Psoas muscle (tissue), 8 donors: Measurements from ENCODE around the gene F7. TPM values are rescaled to one million over a fixed set of nuclear protein-coding genes. Genes with fewer than 3 reads are reported as not detected.

Experiments
- ATAC-seq, 4 donors: fragments of 200-7000 bp; cut with Tn5 transposase; one replicate each; pipeline ENCODE4 v1.9.1; 2020; ENCODE audit warnings: moderate library complexity in 3 of 4, mild to moderate bottlenecking in 2 of 4
- DNase-seq, 2 donors: peaks; one replicate each; pipeline ENCODE4 v3.0.0-alpha.2; 2020
- H3K27ac ChIP-seq: fragments of 200-600 bp; one replicate; pipeline ENCODE4 v1.8.0; 2022
- H3K27me3 ChIP-seq, 3 donors: fragments of 200-600 bp in 1 of 3; one replicate each; pipeline versions ENCODE4 v1.6.1 to v1.8.0; 2013 to 2022; ENCODE audit warnings: low read length in 2 of 3, mild to moderate bottlenecking in 2 of 3, moderate library complexity in 1 of 3; ENCODE audit not compliant: insufficient read depth in 3 of 3
- H3K36me3 ChIP-seq, 2 donors: fragments of 200-600 bp in 1 of 2; one replicate each; pipeline versions ENCODE4 v1.6.1 to v1.8.0; 2013 to 2022; ENCODE audit warnings: low read depth in 1 of 2, mild to moderate bottlenecking in 1 of 2, moderate library complexity in 1 of 2; ENCODE audit not compliant: insufficient read depth in 1 of 2
- H3K4me1 ChIP-seq: fragments of 200-600 bp; one replicate; pipeline ENCODE4 v1.8.0; 2022
- H3K4me3 ChIP-seq: fragments of 200-600 bp; one replicate; pipeline ENCODE4 v1.8.0; 2022; ENCODE audit warnings: mild to moderate bottlenecking
- H3K9me3 ChIP-seq: fragments of 200-600 bp; one replicate; pipeline ENCODE4 v1.8.0; 2022
- WGBS, 3 donors: extraction: QIAGEN DNeasy Blood & Tissue Kit; methylation state at CpG; one replicate each; pipeline versions ENCODE4 v1.1.6 to v1.1.7; 2013; 5-methylcytosine and 5-hydroxymethylcytosine counted together
- intact Hi-C, 2 donors: fragments of 100-400 bp; cut with DNase I; formaldehyde crosslinking; loops; one replicate each; pipeline versions ENCODE4 v1.11.0 to v1.14.2; 2022
- polyA plus RNA-seq, 3 donors: library from polyadenylated mRNA; stranded (reverse); fragments of 200-250 nt; gene quantifications; one replicate each; pipeline ENCODE4 v1.2.3, GENCODE V29; 2013
- total RNA-seq, 4 donors: library from RNA; stranded (reverse); fragmentation: NEBNext Ultra II Directional in 2 of 4; extraction: Animal tissue kit (Norgen Biotek cat#: 25700) in 2 of 4; gene quantifications; one replicate each; pipeline versions ENCODE4 v1.2.1 to v1.2.4, GENCODE V29; 2021 to 2023
- TF ChIP-seq, protein P1 (sequence below): fragments of 200-600 bp; IDR thresholded peaks from one replicate; pipeline ENCODE4 v1.8.0; 2022; ENCODE audit warnings: antibody characterized with exemption
- donor health status: healthy with polysubstance abuse.
- donor health status: DM: no; HTN: no; CAD: no; lungs with moderate emphysema.
- donor health status: Bipolar disorder and iron deficiency.
- donor health status: healthy.
- donor health status: DM: yes; HTN: yes; CAD: no.
- donor health status: DM: no; HTN: no; CAD: no.
- donor health status: DM: no; HTN: no; CAD: no.
- donor health status: DM: yes; HTN: yes; CAD: no.

The F7 gene
- total and polyA plus RNA-seq, 7 donors: 0.08 to 0.20 (median 0.10) TPM; not detected in 4

DNA sequence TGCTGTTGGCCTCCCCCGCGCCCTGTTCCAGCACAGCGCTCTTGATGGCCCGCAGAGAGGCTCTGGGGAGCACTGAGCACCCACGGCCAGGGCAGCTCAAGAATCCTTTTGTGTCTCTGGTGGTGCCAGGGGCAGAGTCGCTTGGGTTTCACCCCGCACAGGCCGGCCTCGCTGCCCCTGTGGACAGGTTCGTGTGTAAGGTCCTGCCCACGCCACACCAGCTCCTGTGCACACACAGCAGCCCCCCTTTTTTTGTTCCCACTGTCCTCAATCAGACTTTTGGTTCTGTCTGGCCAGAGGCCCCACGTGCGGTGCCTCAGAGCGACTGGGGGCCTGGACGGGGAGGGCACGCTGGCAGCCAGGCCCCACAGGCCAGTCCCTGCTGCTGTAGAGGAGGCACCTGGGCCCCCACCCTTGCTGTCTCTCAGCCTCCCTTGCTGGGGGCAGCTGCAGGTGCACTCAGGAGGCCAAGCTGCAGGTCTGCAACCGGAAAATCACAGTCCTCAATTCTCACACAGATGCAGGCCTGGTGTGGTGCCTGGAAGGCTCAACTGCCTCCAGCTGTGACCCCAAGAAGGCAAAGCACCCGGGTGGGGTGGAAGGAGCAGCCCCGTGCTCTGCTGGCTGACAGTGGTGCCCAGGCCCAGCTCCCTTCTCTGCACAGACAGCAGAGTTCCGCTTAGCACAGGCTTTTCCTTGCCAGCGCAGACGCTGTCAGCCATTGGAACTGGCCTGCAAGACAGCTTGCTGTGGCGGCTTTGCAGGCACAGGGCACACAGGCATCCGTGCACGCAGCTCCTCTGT lies 12.6 kb upstream of the F7 start:
- ATAC-seq (no peak), DNase-seq (peak in 1 of 2 donors; percentile 29)
- intact Hi-C loops: no loop called here
- H3K27ac ChIP-seq: no peak overlapping the region
- H3K27me3 ChIP-seq: peaks cover 0 to 14% (median 2%) of the 10 kb centered on the region in 3 donors
- peaks cover 3% of the 10 kb centered on the region for H3K4me1 ChIP-seq
- H3K4me3 ChIP-seq: no peak overlapping the region
- H3K36me3 ChIP-seq: no peaks in the 10 kb centered on the region
- TF ChIP-seq, protein P1, sequence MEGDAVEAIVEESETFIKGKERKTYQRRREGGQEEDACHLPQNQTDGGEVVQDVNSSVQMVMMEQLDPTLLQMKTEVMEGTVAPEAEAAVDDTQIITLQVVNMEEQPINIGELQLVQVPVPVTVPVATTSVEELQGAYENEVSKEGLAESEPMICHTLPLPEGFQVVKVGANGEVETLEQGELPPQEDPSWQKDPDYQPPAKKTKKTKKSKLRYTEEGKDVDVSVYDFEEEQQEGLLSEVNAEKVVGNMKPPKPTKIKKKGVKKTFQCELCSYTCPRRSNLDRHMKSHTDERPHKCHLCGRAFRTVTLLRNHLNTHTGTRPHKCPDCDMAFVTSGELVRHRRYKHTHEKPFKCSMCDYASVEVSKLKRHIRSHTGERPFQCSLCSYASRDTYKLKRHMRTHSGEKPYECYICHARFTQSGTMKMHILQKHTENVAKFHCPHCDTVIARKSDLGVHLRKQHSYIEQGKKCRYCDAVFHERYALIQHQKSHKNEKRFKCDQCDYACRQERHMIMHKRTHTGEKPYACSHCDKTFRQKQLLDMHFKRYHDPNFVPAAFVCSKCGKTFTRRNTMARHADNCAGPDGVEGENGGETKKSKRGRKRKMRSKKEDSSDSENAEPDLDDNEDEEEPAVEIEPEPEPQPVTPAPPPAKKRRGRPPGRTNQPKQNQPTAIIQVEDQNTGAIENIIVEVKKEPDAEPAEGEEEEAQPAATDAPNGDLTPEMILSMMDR: no peak
- WGBS, 3 donors: 78 to 89% (median 81%) methylated on average over 25 of the region's 25 CpGs
- H3K9me3 ChIP-seq: no peaks in the 10 kb centered on the region

GRCh38 chr13:113093580-113094409 lies 11.8 kb upstream of the F7 start:
- H3K36me3 ChIP-seq: no peaks in the 10 kb centered on the region
- no peaks in the 10 kb centered on the region for H3K9me3 ChIP-seq
- H3K27me3 ChIP-seq: peaks cover 0 to 14% (median 2%) of the 10 kb centered on the region in 3 donors
- no peak overlapping the region for H3K27ac ChIP-seq
- peaks cover 6% of the 10 kb centered on the region for H3K4me1 ChIP-seq
- ATAC-seq: no peak
- peak in 1 of 2 donors; percentile 38 for DNase-seq
- intact Hi-C loops: no loop called here
- TF ChIP-seq, protein P1: no peak
- WGBS, 3 donors: 72 to 73% (median 73%) methylated on average over 24 to 29 of the region's 29 CpGs
- H3K4me3 ChIP-seq: no peak overlapping the region

- H3K36me3 ChIP-seq: no peaks in the 10 kb centered on the region
Observed at GRCh38 chr13:113094410-113094800, 11.2 kb upstream of the F7 start.

DNA sequence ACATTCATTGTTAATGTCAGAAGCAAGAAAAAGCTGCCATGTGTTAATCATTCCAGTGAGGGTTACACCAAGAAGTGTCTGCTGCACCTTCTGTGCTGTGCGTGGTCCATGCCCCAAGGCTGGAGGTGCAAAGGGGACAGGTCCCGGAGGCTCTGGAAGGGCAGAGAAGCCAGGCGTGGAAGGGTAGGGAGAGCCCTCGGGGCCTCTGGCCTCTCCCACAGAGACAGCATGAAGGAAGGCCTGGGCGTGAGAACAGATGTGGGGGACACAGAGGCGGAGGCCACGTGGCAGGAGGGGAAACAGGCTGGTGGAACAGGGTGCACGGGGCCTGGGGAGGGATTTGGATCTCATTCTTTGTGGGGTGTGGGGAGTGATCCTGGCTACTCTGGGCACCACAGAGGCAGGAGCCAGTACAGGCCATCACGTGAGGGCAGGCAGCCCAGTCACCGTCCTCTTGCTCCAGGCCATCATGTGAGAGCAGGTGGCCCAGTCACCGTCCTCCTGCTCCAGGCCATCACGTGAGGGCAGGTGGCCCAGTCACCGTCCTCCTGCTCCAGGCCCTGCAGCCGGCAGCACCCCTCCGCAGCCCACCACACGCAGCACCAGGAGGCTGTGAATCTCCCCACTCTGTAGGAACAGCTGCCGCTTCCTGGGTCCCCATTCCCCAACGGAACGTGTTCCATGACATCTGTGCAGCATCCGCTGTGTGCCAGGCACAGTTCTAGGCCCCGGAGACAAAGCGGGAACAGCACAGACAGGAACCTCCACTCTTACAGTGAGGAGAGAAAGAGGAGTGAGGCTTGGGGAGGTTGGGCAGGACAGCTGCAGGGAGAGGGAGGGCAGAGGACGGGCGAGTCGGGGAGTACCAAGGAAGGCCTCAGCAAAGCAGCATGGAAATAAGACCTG lies 10.2 kb upstream of the F7 start:
- H3K36me3 ChIP-seq: no peaks in the 10 kb centered on the region
- H3K4me3 ChIP-seq: no peak overlapping the region
- H3K9me3 ChIP-seq: no peaks in the 10 kb centered on the region
- DNase-seq (peak in 1 of 2 donors; percentile 27), ATAC-seq (no peak)
- peaks cover 6% of the 10 kb centered on the region for H3K4me1 ChIP-seq
- TF ChIP-seq, protein P1: no peak
- no peak overlapping the region for H3K27ac ChIP-seq
- H3K27me3 ChIP-seq: peaks cover 0 to 14% (median 2%) of the 10 kb centered on the region in 3 donors
- intact Hi-C loops: no loop called here
- WGBS, 3 donors: 82 to 86% (median 86%) methylated on average over 24 to 25 of the region's 25 CpGs

More at GRCh38 chr13:113094410-113094800, 11.2 kb upstream of the F7 start:
- intact Hi-C loops: no loop called here
- DNase-seq: peak in 1 of 2 donors; percentile 50
- H3K4me1 ChIP-seq: peaks cover 6% of the 10 kb centered on the region
- 87 to 92% (median 88%) methylated on average over 14 of the region's 14 CpGs for WGBS, 3 donors
- H3K9me3 ChIP-seq: no peaks in the 10 kb centered on the region
- peaks cover 0 to 14% (median 2%) of the 10 kb centered on the region in 3 donors for H3K27me3 ChIP-seq
- H3K27ac ChIP-seq: no peak overlapping the region
- H3K4me3 ChIP-seq: no peak overlapping the region
- TF ChIP-seq, protein P1: no peak
- ATAC-seq: no peak
